B cell (primary cell): Measurements from ENCODE around the gene C2orf81. TPM values are rescaled to one million over a fixed set of nuclear protein-coding genes. Genes with fewer than 3 reads are reported as not detected.

Experiments
- ATAC-seq: fragments of 200-7000 bp; cut with Tn5 transposase; one replicate; pipeline ENCODE4 v1.10.0; 2021; ENCODE audit warnings: low read depth, mild to moderate bottlenecking, moderate number of reproducible peaks, moderate library complexity
- CTCF ChIA-PET: fragments of 350-600 bp; sonication (Branson Sonifier 250); formaldehyde crosslinking; loops from one replicate; lab custom pipeline; 2021; ENCODE audit warnings: antibody characterized with exemption, inconsistent platforms; lab: Charles Lee
- POLR2A ChIA-PET: fragments of 350-600 bp; sonication (Branson Sonifier 250); formaldehyde crosslinking; loops from one replicate; lab custom pipeline; 2021; ENCODE audit warnings: antibody characterized with exemption; lab: Charles Lee
- DNase-seq: peaks from one replicate; pipeline ENCODE4 v3.0.0; 2013
- H2AFZ ChIP-seq: 2 replicates; pipeline ENCODE4 v1.6.1; 2012; ENCODE audit warnings: mild to moderate bottlenecking, low read depth, low read length; ENCODE audit not compliant: insufficient read depth, poor library complexity, severe bottlenecking
- H3K27ac ChIP-seq, 2 donors: 1 replicate in 1 of 2; 2 replicates in 1 of 2; pipeline ENCODE4 v1.5.1; 2012 to 2013; ENCODE audit warnings: low read length in 2 of 2, mild to moderate bottlenecking in 2 of 2, moderate library complexity in 1 of 2
- H3K27me3 ChIP-seq, 4 experiments: fragments of 200-600 bp in 1 of 4; sonication (generic) in 1 of 4; replicated peaks in 1 of 4; 1 replicate in 2 of 4; 2 replicates in 2 of 4; pipeline versions ENCODE4 v1.6.1 to v1.7.0; 2013 to 2016; ENCODE audit warnings: low read length in 3 of 4, mild to moderate bottlenecking in 2 of 4, mixed read lengths in 1 of 4, moderate library complexity in 1 of 4; ENCODE audit not compliant: insufficient read depth in 4 of 4, control insufficient read depth in 3 of 4; ENCODE audit errors: control extremely low read depth in 1 of 4
- H3K36me3 ChIP-seq, 2 experiments: replicated peaks in 1 of 2; 1 replicate in 1 of 2; 2 replicates in 1 of 2; pipeline versions ENCODE4 v1.6.1 to v1.7.1; 2013; ENCODE audit warnings: low read length in 1 of 2; ENCODE audit not compliant: insufficient read depth in 2 of 2, control insufficient read depth in 1 of 2; ENCODE audit errors: control extremely low read depth in 1 of 2, extremely low read depth in 1 of 2
- H3K4me1 ChIP-seq, 2 donors: fragments of 200-600 bp in 1 of 2; sonication (generic) in 1 of 2; 1 replicate in 1 of 2; 2 replicates in 1 of 2; pipeline versions ENCODE4 v1.5.1 to v1.6.1; 2013 to 2017; ENCODE audit warnings: low read length in 2 of 2; ENCODE audit not compliant: control insufficient read depth in 2 of 2, insufficient read depth in 2 of 2
- H3K4me2 ChIP-seq: replicated peaks from 2 replicates; pipeline ENCODE3; 2012; ENCODE audit warnings: mild to moderate bottlenecking, low read depth, low read length; ENCODE audit not compliant: poor library complexity, severe bottlenecking
- H3K4me3 ChIP-seq, 5 experiments: fragments of 200-600 bp in 1 of 5; sonication (generic) in 1 of 5; 1 replicate in 3 of 5; 2 replicates in 2 of 5; pipeline versions ENCODE4 v1.5.1 to v1.7.0; 2011 to 2016; ENCODE audit warnings: low read length in 4 of 5, mild to moderate bottlenecking in 4 of 5, low read depth in 2 of 5, control low read depth in 1 of 5, moderate library complexity in 1 of 5; ENCODE audit not compliant: insufficient read depth in 1 of 5; ENCODE audit errors: control extremely low read depth in 1 of 5, extremely low read depth in 1 of 5
- H3K79me2 ChIP-seq: fragments of 200-600 bp; sonication (generic); one replicate; pipeline ENCODE4 v1.6.0; 2016; ENCODE audit warnings: low read length; ENCODE audit not compliant: control insufficient read depth, insufficient read depth
- H3K9ac ChIP-seq: fragments of 200-600 bp; sonication (generic); 2 replicates; pipeline ENCODE4 v1.6.1; 2017; ENCODE audit warnings: mild to moderate bottlenecking, low read length, moderate library complexity
- H3K9me3 ChIP-seq, 3 donors: one replicate each; pipeline versions ENCODE4 v1.6.1 to v1.7.1; 2013; ENCODE audit warnings: low read length in 2 of 3; ENCODE audit not compliant: control insufficient read depth in 2 of 3, insufficient read depth in 1 of 3; ENCODE audit errors: control extremely low read depth in 1 of 3
- H4K20me1 ChIP-seq: 2 replicates; pipeline ENCODE4 v1.6.0; 2012; ENCODE audit warnings: mild to moderate bottlenecking, low read length; ENCODE audit not compliant: insufficient read depth, control insufficient read depth, poor library complexity, severe bottlenecking
- H3K27ac Mint-ChIP-seq: one replicate; pipeline ENCODE4 v1.8.0; 2021; ENCODE audit warnings: mixed read lengths
- H3K27me3 Mint-ChIP-seq: one replicate; pipeline ENCODE4 v1.8.0; 2021; ENCODE audit warnings: mixed read lengths
- H3K4me1 Mint-ChIP-seq: one replicate; pipeline ENCODE4 v1.8.0; 2021; ENCODE audit warnings: mixed read lengths
- H3K4me3 Mint-ChIP-seq: one replicate; pipeline ENCODE4 v1.8.0; 2021; ENCODE audit warnings: mixed read lengths
- H3K9me3 Mint-ChIP-seq: one replicate; pipeline ENCODE4 v1.8.0; 2022; ENCODE audit warnings: mixed read lengths; ENCODE audit not compliant: insufficient read depth
- CTCF ChIP-seq: fragments of 200-600 bp; IDR thresholded peaks from one replicate; pipeline ENCODE4 v1.8.0; 2022; ENCODE audit warnings: antibody characterized with exemption, mild to moderate bottlenecking
- EZH2 ChIP-seq: IDR thresholded peaks from 2 replicates; pipeline ENCODE4 v1.6.1; 2012; ENCODE audit warnings: borderline replicate concordance, low read depth, mild to moderate bottlenecking, moderate library complexity, low read length; ENCODE audit not compliant: insufficient read depth, poor library complexity, severe bottlenecking
- WGBS: methylation state at CpG from one replicate; pipeline ENCODE4 v1.1.5; 2013; ENCODE audit warnings: missing lambda C conversion rate; ENCODE audit not compliant: insufficient coverage; 5-methylcytosine and 5-hydroxymethylcytosine counted together
- intact Hi-C: fragments of 100-400 bp; cut with micrococcal nuclease; formaldehyde crosslinking; loops from one replicate; pipeline ENCODE4 v1.10.0; 2022
- polyA plus RNA-seq: library from polyadenylated mRNA; depleted of rRNA; stranded (reverse); fragments of >200 nt; gene quantifications from 2 replicates; pipeline ENCODE4 v1.2.3, GENCODE V29; 2012
- total RNA-seq, 2 donors: library from RNA; stranded (reverse); fragments of 120-200 nt in 1 of 2; gene quantifications; 1 replicate in 1 of 2; 2 replicates in 1 of 2; pipeline versions ENCODE4 v1.2.3 to v1.2.4, GENCODE V29; 2013 to 2022

Gene C2orf81
- total and polyA plus RNA-seq, 2 donors (not counting 1 experiment from before 2014, with no cell fraction given) = 5.4 to 8.6 TPM

GRCh38 chr2:74438248-74438647 lies 16.8 kb upstream of the C2orf81 start:
- ChIA-PET POLR2A (no interaction called here), CTCF (interaction anchor here (1.5 kb wide), 1 partner anchor 16 kb away, joined by 6 read pairs; the partner anchor contains the start of genes C2orf81 and WDR54)
- no peaks in the 10 kb centered on the region for H4K20me1 ChIP-seq
- Mint-ChIP-seq H3K27me3 (peaks cover 9% of the 10 kb centered on the region), H3K9me3 (no peaks in the 10 kb centered on the region), H3K4me3 (peak overlapping the region; percentile 50), H3K27ac (no peak overlapping the region), H3K4me1 (peaks cover 47% of the 10 kb centered on the region)
- H3K27ac ChIP-seq = no peak overlapping the region
- H3K36me3 ChIP-seq = no peaks in the 10 kb centered on the region
- no peaks in the 10 kb centered on the region for H3K79me2 ChIP-seq
- no peak overlapping the region for H2AFZ ChIP-seq
- peaks cover 0 to 33% (median 12%) of the 10 kb centered on the region in 4 experiments for H3K27me3 ChIP-seq
- TF ChIP-seq CTCF = no peak
- no peak for ATAC-seq
- 75% methylated on average over 1 of the region's 1 CpG for WGBS
- DNase-seq = no peak
- no peak overlapping the region for H3K9ac ChIP-seq
- peaks cover 0 to 9% (median 0%) of the 10 kb centered on the region in 3 donors for H3K9me3 ChIP-seq
- intact Hi-C loops = no loop called here
- no peak overlapping the region for H3K4me2 ChIP-seq
- peaks cover 36 to 46% of the 10 kb centered on the region in 2 donors for H3K4me1 ChIP-seq
- no peak overlapping the region for H3K4me3 ChIP-seq

- POLR2A ChIA-PET = no interaction called here
- DNase-seq (no peak), ATAC-seq (peak; percentile 33)
- Mint-ChIP-seq H3K4me1 (peaks cover 44% of the 10 kb centered on the region), H3K9me3 (no peaks in the 10 kb centered on the region), H3K4me3 (peak overlapping the region; percentile 3), H3K27me3 (peaks cover 4% of the 10 kb centered on the region), H3K27ac (peak overlapping the region; percentile 15)
- intact Hi-C loops = no loop called here
- CTCF ChIA-PET = interaction anchor here (1.5 kb wide), 1 partner anchor 15 kb away, joined by 6 read pairs; the partner anchor contains the start of genes C2orf81 and WDR54
- peaks cover 33 to 41% of the 10 kb centered on the region in 2 donors for H3K4me1 ChIP-seq
- TF ChIP-seq EZH2 (no peak), CTCF (no peak)
- 35% methylated on average over 4 of the region's 6 CpGs for whole genome bisulfite sequencing
- H4K20me1 ChIP-seq = no peaks in the 10 kb centered on the region
- H3K9ac ChIP-seq = no peak overlapping the region
- no peak overlapping the region for H3K4me2 ChIP-seq
- H3K27me3 ChIP-seq = peaks cover 0 to 23% (median 7%) of the 10 kb centered on the region in 4 experiments
- no peak overlapping the region for H2AFZ ChIP-seq
- H3K9me3 ChIP-seq = peaks cover 0 to 9% (median 0%) of the 10 kb centered on the region in 3 donors
- no peak overlapping the region for H3K27ac ChIP-seq
- H3K36me3 ChIP-seq = no peaks in the 10 kb centered on the region
- H3K79me2 ChIP-seq = no peaks in the 10 kb centered on the region
- H3K4me3 ChIP-seq = no peak overlapping the region
Measured at GRCh38 chr2:74436848-74437695, 15.7 kb upstream of the C2orf81 start.
